ENCODE measurements around the gene SBF2.

DNA sequence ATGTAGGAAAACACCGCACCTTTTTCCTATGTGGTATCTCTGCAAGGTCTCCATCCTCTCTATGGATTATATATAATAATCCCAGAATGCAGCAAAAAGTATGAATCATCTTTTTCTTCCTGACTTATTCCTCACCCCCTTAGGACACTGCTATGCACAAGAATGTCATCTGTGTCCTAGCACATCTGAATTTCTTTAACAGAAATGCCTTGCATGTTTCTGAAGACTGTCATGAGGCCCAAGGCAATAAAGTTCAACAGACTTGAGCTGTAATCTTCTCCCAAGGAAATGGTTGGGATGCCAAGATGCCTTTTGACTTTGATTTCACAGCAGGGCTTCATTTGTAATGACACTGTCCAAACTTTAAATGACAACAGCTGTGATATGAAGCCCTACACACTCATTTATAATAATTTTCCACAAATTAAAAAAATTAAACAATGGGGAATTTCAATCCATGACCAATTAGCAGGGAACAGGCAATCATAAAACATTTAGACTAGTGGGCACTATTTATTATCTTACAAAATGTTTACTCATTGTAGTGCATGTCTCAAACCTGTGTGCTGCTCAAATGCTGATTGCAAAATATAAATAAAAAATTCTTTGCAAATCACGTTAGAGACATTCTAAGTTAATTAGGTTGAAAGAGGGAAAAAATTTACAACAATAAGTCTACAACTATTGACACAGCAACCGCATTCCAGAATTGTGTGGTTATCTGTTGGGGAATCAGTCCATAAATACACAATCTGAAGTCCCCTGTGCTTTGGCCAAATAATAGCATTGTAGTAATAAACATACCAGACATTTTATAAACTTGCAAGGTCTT, 387.8 kb downstream of the SBF2 start:
- TF ChIP-seq, protein P1, sequence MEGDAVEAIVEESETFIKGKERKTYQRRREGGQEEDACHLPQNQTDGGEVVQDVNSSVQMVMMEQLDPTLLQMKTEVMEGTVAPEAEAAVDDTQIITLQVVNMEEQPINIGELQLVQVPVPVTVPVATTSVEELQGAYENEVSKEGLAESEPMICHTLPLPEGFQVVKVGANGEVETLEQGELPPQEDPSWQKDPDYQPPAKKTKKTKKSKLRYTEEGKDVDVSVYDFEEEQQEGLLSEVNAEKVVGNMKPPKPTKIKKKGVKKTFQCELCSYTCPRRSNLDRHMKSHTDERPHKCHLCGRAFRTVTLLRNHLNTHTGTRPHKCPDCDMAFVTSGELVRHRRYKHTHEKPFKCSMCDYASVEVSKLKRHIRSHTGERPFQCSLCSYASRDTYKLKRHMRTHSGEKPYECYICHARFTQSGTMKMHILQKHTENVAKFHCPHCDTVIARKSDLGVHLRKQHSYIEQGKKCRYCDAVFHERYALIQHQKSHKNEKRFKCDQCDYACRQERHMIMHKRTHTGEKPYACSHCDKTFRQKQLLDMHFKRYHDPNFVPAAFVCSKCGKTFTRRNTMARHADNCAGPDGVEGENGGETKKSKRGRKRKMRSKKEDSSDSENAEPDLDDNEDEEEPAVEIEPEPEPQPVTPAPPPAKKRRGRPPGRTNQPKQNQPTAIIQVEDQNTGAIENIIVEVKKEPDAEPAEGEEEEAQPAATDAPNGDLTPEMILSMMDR (IDR thresholded peaks at IDR 0.05; ENCODE audit: insufficient read depth, low read length, poor library complexity, severe bottlenecking): no peak
- no peak for TF ChIP-seq EZH2phosphoT487 (conservative IDR thresholded peaks at IDR 0.05; ENCODE audit: low read length)

All from SU-DHL-6 (cell line).